B cell (primary cell): Measurements from ENCODE around the gene WNT11. TPM values are rescaled to one million over a fixed set of nuclear protein-coding genes. Genes with fewer than 3 reads are reported as not detected.

Experiments
- ATAC-seq: fragments of 200-7000 bp; cut with Tn5 transposase; one replicate; pipeline ENCODE4 v1.10.0; 2021; ENCODE audit warnings: low read depth, mild to moderate bottlenecking, moderate number of reproducible peaks, moderate library complexity
- CTCF ChIA-PET: fragments of 350-600 bp; sonication (Branson Sonifier 250); formaldehyde crosslinking; loops from one replicate; lab custom pipeline; 2021; ENCODE audit warnings: antibody characterized with exemption, inconsistent platforms; lab: Charles Lee
- POLR2A ChIA-PET: fragments of 350-600 bp; sonication (Branson Sonifier 250); formaldehyde crosslinking; loops from one replicate; lab custom pipeline; 2021; ENCODE audit warnings: antibody characterized with exemption; lab: Charles Lee
- DNase-seq: peaks from one replicate; pipeline ENCODE4 v3.0.0; 2013
- H2AFZ ChIP-seq: 2 replicates; pipeline ENCODE4 v1.6.1; 2012; ENCODE audit warnings: mild to moderate bottlenecking, low read depth, low read length; ENCODE audit not compliant: insufficient read depth, poor library complexity, severe bottlenecking
- H3K27ac ChIP-seq, 2 donors: 1 replicate in 1 of 2; 2 replicates in 1 of 2; pipeline ENCODE4 v1.5.1; 2012 to 2013; ENCODE audit warnings: low read length in 2 of 2, mild to moderate bottlenecking in 2 of 2, moderate library complexity in 1 of 2
- H3K27me3 ChIP-seq, 4 experiments: fragments of 200-600 bp in 1 of 4; sonication (generic) in 1 of 4; replicated peaks in 1 of 4; 1 replicate in 2 of 4; 2 replicates in 2 of 4; pipeline versions ENCODE4 v1.6.1 to v1.7.0; 2013 to 2016; ENCODE audit warnings: low read length in 3 of 4, mild to moderate bottlenecking in 2 of 4, mixed read lengths in 1 of 4, moderate library complexity in 1 of 4; ENCODE audit not compliant: insufficient read depth in 4 of 4, control insufficient read depth in 3 of 4; ENCODE audit errors: control extremely low read depth in 1 of 4
- H3K36me3 ChIP-seq, 2 experiments: replicated peaks in 1 of 2; 1 replicate in 1 of 2; 2 replicates in 1 of 2; pipeline versions ENCODE4 v1.6.1 to v1.7.1; 2013; ENCODE audit warnings: low read length in 1 of 2; ENCODE audit not compliant: insufficient read depth in 2 of 2, control insufficient read depth in 1 of 2; ENCODE audit errors: control extremely low read depth in 1 of 2, extremely low read depth in 1 of 2
- H3K4me1 ChIP-seq, 2 donors: fragments of 200-600 bp in 1 of 2; sonication (generic) in 1 of 2; 1 replicate in 1 of 2; 2 replicates in 1 of 2; pipeline versions ENCODE4 v1.5.1 to v1.6.1; 2013 to 2017; ENCODE audit warnings: low read length in 2 of 2; ENCODE audit not compliant: control insufficient read depth in 2 of 2, insufficient read depth in 2 of 2
- H3K4me2 ChIP-seq: replicated peaks from 2 replicates; pipeline ENCODE3; 2012; ENCODE audit warnings: mild to moderate bottlenecking, low read depth, low read length; ENCODE audit not compliant: poor library complexity, severe bottlenecking
- H3K4me3 ChIP-seq, 5 experiments: fragments of 200-600 bp in 1 of 5; sonication (generic) in 1 of 5; 1 replicate in 3 of 5; 2 replicates in 2 of 5; pipeline versions ENCODE4 v1.5.1 to v1.7.0; 2011 to 2016; ENCODE audit warnings: low read length in 4 of 5, mild to moderate bottlenecking in 4 of 5, low read depth in 2 of 5, control low read depth in 1 of 5, moderate library complexity in 1 of 5; ENCODE audit not compliant: insufficient read depth in 1 of 5; ENCODE audit errors: control extremely low read depth in 1 of 5, extremely low read depth in 1 of 5
- H3K79me2 ChIP-seq: fragments of 200-600 bp; sonication (generic); one replicate; pipeline ENCODE4 v1.6.0; 2016; ENCODE audit warnings: low read length; ENCODE audit not compliant: control insufficient read depth, insufficient read depth
- H3K9ac ChIP-seq: fragments of 200-600 bp; sonication (generic); 2 replicates; pipeline ENCODE4 v1.6.1; 2017; ENCODE audit warnings: mild to moderate bottlenecking, low read length, moderate library complexity
- H3K9me3 ChIP-seq, 3 donors: one replicate each; pipeline versions ENCODE4 v1.6.1 to v1.7.1; 2013; ENCODE audit warnings: low read length in 2 of 3; ENCODE audit not compliant: control insufficient read depth in 2 of 3, insufficient read depth in 1 of 3; ENCODE audit errors: control extremely low read depth in 1 of 3
- H4K20me1 ChIP-seq: 2 replicates; pipeline ENCODE4 v1.6.0; 2012; ENCODE audit warnings: mild to moderate bottlenecking, low read length; ENCODE audit not compliant: insufficient read depth, control insufficient read depth, poor library complexity, severe bottlenecking
- H3K27ac Mint-ChIP-seq: one replicate; pipeline ENCODE4 v1.8.0; 2021; ENCODE audit warnings: mixed read lengths
- H3K27me3 Mint-ChIP-seq: one replicate; pipeline ENCODE4 v1.8.0; 2021; ENCODE audit warnings: mixed read lengths
- H3K4me1 Mint-ChIP-seq: one replicate; pipeline ENCODE4 v1.8.0; 2021; ENCODE audit warnings: mixed read lengths
- H3K4me3 Mint-ChIP-seq: one replicate; pipeline ENCODE4 v1.8.0; 2021; ENCODE audit warnings: mixed read lengths
- H3K9me3 Mint-ChIP-seq: one replicate; pipeline ENCODE4 v1.8.0; 2022; ENCODE audit warnings: mixed read lengths; ENCODE audit not compliant: insufficient read depth
- EZH2 ChIP-seq: IDR thresholded peaks from 2 replicates; pipeline ENCODE4 v1.6.1; 2012; ENCODE audit warnings: borderline replicate concordance, low read depth, mild to moderate bottlenecking, moderate library complexity, low read length; ENCODE audit not compliant: insufficient read depth, poor library complexity, severe bottlenecking
- WGBS: methylation state at CpG from one replicate; pipeline ENCODE4 v1.1.5; 2013; ENCODE audit warnings: missing lambda C conversion rate; ENCODE audit not compliant: insufficient coverage; 5-methylcytosine and 5-hydroxymethylcytosine counted together
- intact Hi-C: fragments of 100-400 bp; cut with micrococcal nuclease; formaldehyde crosslinking; loops from one replicate; pipeline ENCODE4 v1.10.0; 2022
- polyA plus RNA-seq: library from polyadenylated mRNA; depleted of rRNA; stranded (reverse); fragments of >200 nt; gene quantifications from 2 replicates; pipeline ENCODE4 v1.2.3, GENCODE V29; 2012
- total RNA-seq, 2 donors: library from RNA; stranded (reverse); fragments of 120-200 nt in 1 of 2; gene quantifications; 1 replicate in 1 of 2; 2 replicates in 1 of 2; pipeline versions ENCODE4 v1.2.3 to v1.2.4, GENCODE V29; 2013 to 2022
- TF ChIP-seq, protein P1 (sequence below): fragments of 200-600 bp; IDR thresholded peaks from one replicate; pipeline ENCODE4 v1.8.0; 2022; ENCODE audit warnings: antibody characterized with exemption, mild to moderate bottlenecking

WNT11 gene
- total and polyA plus RNA-seq, 2 donors (not counting 1 experiment from before 2014, with no cell fraction given), result 0.39 TPM; not detected in 1

DNA sequence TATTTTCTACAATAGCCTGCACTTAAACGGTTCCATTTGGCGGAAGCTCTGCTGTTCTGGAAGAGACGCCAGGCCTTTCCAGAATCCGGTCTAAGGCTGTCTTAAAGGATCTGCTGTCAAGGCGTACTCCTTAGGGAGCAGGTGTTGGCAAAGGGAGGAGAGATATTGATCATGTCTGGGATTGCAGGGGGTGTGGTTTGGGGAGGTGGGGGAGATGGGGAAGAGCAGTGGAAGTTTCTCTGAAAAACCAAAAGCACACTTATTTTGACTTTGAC lies 22.5 kb upstream of the WNT11 start:
- intact Hi-C loops, result no loop called here
- ATAC-seq (no peak), DNase-seq (no peak)
- H3K9me3 Mint-ChIP-seq, result no peaks in the 10 kb centered on the region
- WGBS, result 97% methylated on average over 5 of the region's 5 CpGs
- no peak overlapping the region for H3K27ac Mint-ChIP-seq
- TF ChIP-seq, protein P1, sequence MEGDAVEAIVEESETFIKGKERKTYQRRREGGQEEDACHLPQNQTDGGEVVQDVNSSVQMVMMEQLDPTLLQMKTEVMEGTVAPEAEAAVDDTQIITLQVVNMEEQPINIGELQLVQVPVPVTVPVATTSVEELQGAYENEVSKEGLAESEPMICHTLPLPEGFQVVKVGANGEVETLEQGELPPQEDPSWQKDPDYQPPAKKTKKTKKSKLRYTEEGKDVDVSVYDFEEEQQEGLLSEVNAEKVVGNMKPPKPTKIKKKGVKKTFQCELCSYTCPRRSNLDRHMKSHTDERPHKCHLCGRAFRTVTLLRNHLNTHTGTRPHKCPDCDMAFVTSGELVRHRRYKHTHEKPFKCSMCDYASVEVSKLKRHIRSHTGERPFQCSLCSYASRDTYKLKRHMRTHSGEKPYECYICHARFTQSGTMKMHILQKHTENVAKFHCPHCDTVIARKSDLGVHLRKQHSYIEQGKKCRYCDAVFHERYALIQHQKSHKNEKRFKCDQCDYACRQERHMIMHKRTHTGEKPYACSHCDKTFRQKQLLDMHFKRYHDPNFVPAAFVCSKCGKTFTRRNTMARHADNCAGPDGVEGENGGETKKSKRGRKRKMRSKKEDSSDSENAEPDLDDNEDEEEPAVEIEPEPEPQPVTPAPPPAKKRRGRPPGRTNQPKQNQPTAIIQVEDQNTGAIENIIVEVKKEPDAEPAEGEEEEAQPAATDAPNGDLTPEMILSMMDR, result no peak
- no peak for TF ChIP-seq EZH2
- Histone ChIP-seq H3K4me3 (no peak overlapping the region), H3K27ac (no peak overlapping the region), H3K4me2 (no peak overlapping the region), H3K9ac (no peak overlapping the region), H3K4me1 (peaks cover 0 to 14% of the 10 kb centered on the region in 2 donors), H3K9me3 (no peaks in the 10 kb centered on the region), H3K79me2 (no peaks in the 10 kb centered on the region), H3K27me3 (peaks cover 0 to 3% (median 0%) of the 10 kb centered on the region in 4 experiments), H4K20me1 (no peaks in the 10 kb centered on the region), H3K36me3 (no peaks in the 10 kb centered on the region), H2AFZ (no peak overlapping the region)
- peaks cover 8% of the 10 kb centered on the region for H3K4me1 Mint-ChIP-seq
- CTCF ChIA-PET, result interaction anchor here (1.4 kb wide), 1 partner anchor 20 kb away, joined by 6 read pairs; no protein-coding TSS in a partner anchor
- no peak overlapping the region for H3K4me3 Mint-ChIP-seq
- H3K27me3 Mint-ChIP-seq, result no peaks in the 10 kb centered on the region
- POLR2A ChIA-PET, result no interaction called here

DNA sequence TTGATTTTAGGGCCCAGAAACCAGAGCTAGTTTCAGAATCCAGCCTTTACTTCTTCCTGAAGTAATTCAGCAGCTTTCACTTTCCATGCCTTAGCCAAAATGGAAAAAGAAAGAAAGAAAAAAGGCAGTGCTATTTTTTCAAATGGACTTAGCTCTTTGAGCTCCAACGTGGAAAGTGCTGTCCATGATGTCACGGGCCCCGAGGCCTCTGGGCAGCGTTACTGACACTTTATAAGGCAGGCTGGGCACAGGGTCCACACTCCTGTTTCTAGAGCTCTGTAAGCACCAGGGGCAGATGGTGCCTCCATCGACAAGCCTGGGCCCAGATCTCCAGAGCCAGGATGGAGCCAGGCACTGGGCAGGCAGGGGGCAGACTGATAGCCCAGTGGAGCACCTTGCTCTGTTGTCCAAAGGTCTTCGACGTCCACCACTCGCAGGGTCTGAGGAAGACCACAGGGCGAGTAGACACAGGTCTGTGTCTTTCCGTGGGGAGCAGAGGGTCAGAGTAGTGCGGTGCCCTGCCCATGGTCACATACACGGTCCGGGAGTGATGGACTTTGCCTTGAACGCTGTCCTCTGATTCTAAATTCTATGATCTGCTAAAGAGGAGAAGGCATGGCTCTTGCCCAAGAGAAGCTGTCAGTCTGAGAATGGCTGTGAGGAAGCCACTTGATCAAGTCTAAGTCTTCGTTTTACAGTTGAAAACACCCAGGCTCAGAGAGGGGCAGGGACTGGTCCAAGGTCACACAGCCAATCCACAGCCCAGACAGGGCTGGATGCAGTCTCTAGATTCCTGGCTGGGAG lies 22.0 kb upstream of the WNT11 start:
- DNase-seq (no peak), ATAC-seq (no peak)
- intact Hi-C loops, result no loop called here
- Histone ChIP-seq H3K27me3 (peaks cover 0 to 3% (median 0%) of the 10 kb centered on the region in 4 experiments), H2AFZ (no peak overlapping the region), H3K4me1 (peaks cover 0 to 11% of the 10 kb centered on the region in 2 donors), H3K9ac (no peak overlapping the region), H4K20me1 (no peaks in the 10 kb centered on the region), H3K36me3 (no peaks in the 10 kb centered on the region), H3K4me3 (no peak overlapping the region), H3K4me2 (no peak overlapping the region), H3K9me3 (no peaks in the 10 kb centered on the region), H3K79me2 (no peaks in the 10 kb centered on the region), H3K27ac (no peak overlapping the region)
- H3K4me3 Mint-ChIP-seq, result no peak overlapping the region
- H3K4me1 Mint-ChIP-seq, result peaks cover 4% of the 10 kb centered on the region
- H3K9me3 Mint-ChIP-seq, result no peaks in the 10 kb centered on the region
- WGBS, result 93% methylated on average over 15 of the region's 15 CpGs
- no peak overlapping the region for H3K27ac Mint-ChIP-seq
- ChIA-PET POLR2A (no interaction called here), CTCF (interaction anchor here (1.0 to 1.4 kb wide), 2 partner anchors 19 to 21 kb away, joined by 3 to 6 read pairs; no protein-coding TSS in a partner anchor)
- no peaks in the 10 kb centered on the region for H3K27me3 Mint-ChIP-seq
- no peak for TF ChIP-seq EZH2
- TF ChIP-seq, protein P1, result no peak
